Measurements from ENCODE around the gene BPGM.

GRCh38 chr7:134637934-134638719, 8.5 kb upstream of the BPGM start:
- no peak for TF ChIP-seq POLR2AphosphoS5 (IDR thresholded peaks at IDR 0.05; ENCODE audit: borderline replicate concordance, low read depth, low read length)
- TF ChIP-seq EZH2 (IDR thresholded peaks at IDR 0.05): no peak
- TF ChIP-seq FOXP2 (optimal IDR thresholded peaks at IDR 0.05; ENCODE audit: control extremely low read depth, extremely low read length, insufficient read depth): no peak
